HG03280 (cell line): Measurements from ENCODE around the gene RNF212B.
"Not testable (repeated sequence)": the region's sequence is repeated elsewhere in the genome, so short reads cannot be mapped to it uniquely, and the experiment has no call there.

Source experiments
- ATAC-seq: cut with Tn5 transposase; IDR thresholded peaks from one replicate; pipeline ENCODE4 v1.9.1; 2021; ENCODE audit warnings: mild to moderate bottlenecking, moderate library complexity; ENCODE audit not compliant: unreplicated experiment

The RNF212B gene

DNA sequence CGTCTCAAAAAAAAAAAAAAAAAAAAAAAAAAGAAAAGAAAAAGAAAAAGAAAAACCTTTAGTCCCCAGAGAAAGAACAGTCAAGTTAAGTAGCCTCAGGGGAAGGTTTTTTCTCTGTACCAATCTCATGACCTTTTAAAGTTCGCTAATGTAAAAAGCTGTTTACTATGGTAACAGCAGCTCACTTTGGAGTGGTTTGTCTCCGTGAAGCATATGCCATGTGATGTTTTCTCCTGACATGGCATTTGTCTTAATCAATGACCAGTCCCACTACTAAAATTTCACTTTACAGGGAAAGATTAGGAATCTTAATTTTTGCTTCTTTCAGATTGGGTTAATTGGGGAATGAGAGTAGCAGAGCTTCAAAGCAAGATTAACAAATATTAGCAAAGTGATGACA is 4.3 kb downstream of the RNF212B start:
- ATAC-seq, result no peak

DNA sequence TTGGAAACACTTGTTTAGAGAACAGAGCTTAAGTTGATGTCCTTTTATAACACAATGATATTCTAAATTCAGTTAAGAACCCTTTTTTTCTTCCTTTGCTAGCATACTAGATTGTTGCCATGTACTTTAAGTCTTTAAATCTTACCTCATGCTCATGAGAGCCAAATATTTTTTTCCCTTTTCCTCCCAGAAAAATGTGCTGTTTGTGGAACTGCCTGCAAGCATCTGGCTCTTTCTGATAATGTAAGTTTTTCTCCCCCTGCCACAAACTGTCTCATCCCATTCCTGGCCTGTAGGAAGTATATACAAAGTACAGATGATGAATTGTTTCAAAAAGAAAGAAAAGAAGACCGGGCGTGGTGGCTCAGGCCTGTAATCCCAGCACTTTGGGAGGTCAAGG is 5.3 kb downstream of the RNF212B start:
- ATAC-seq, result no peak

- no peak for ATAC-seq
Measured at GRCh38 chr14:23245282-23245681, 7.5 kb downstream of the RNF212B start.

DNA sequence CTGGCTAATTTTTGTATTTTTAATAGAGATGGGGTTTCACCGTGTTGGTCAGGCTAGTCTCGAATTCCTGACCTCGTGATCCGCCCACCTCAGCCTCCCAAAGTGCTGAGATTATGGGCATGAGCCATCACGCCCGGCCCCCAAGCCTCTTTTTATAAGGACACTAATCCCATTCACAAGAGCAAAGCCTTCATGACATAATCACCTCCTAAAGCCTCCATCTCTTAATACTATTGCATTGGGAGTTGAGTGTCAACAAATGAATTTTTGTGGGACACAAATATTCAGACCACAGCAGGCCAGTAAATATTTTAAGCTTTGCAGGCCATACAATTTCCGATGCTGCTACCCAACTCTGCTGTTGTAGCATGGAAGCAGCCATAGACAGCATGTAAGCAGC is 10.9 kb downstream of the RNF212B start:
- ATAC-seq, result no peak

GRCh38 chr14:23249824-23250223 is 12.1 kb downstream of the RNF212B start:
- ATAC-seq, result no peak

DNA sequence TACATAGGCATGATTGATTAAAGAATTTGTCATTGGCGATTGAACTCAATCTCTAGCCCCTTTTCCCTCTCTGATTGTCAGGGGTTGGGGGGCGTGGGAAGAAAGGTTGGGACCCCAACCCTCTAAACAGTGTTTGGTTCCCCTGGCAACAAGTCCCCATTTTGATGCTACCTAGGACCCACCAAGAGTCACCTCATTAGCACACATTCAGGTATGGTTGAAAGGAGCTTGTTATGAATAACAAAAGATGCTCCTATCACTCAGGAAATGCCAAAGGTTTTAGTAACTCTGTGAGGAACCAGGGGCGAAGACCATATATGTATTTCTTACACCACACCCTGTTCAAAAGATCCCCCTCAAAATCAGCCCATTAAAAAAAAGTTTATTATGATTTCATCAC is 14.3 kb downstream of the RNF212B start:
- ATAC-seq, result no peak

DNA sequence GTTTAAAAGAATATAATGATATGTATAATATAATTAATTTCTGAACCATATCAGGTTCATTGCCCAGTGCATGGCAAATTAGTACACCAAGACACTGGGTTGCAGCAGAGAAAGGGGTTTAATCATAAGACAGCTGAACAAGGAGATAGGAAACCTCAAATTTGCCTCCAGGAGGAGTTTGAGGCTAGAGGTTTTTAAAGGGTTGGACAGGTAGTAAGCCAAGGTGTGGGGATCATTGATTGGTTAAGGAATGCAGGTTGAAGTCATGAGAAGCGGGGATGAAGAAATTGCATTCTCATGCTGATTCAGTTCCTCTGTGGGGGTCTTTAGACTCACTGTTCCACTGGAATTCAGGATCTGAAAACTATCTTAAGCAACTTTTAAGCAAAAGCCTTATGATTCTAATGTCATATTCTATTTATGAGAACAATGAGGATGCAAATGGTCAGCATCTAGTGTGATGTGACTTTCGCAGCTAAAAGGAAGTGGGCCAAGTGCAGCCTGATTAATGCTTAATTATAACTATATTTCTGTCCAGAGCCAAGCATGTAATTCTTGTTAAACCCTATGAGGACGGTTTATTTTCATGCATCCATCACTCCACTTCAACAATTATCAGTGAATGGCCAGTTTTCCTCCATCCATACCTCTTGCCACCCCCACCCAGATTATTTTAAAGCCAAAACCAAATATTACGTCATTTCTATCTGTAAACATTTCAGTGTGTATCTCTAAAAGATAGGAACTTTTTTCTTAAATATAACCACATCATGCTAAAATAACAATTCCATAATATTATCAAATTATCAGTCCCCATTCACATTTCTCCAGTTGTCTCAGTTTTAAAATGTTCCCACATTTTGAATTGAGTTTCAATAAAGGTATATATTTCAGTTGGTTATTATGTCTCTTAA is 14.9 kb downstream of the RNF212B start:
- no peak for ATAC-seq

DNA sequence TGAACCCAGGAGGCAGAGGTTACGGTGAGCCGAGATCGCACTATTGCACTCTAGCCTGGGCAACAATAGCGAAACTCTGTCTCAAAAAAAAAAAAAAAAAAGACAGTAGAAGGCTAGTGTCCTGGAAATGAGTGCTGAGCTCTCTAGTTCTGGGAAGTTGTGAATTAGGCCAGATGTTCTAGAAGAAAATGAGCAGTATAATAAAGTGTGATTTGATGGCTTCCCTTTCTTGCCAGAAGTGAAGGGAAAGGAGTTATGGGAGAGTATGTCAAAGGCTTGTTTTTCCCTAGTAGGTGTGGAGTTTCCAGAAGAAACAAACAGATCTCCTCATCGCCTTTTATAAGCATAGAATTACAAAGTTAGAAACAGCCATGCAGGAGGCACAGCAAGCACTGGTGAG is 20.5 kb downstream of the RNF212B start:
- no peak for ATAC-seq

DNA sequence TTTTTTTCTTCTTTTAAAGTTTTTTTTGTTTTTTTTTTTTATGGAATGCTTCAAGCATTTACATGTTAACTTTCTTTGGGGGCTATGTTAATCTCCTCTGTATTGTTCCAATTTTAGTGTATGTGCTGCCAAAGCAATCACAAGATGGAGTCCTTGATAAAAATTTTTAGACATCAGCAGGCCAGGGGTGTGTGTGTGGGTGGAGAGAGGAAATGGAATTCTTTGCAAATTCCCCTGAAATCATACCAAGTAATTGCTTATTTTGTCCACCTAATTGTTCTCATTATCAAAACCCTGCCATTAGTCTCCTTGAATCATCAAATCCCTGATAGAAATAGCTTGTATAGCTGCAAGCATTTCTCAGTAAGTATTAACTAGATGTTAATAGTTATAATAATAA is 21.7 kb downstream of the RNF212B start:
- ATAC-seq, result no peak

GRCh38 chr14:23260849-23261248 is 23.1 kb downstream of the RNF212B start:
- not testable (repeated sequence) for ATAC-seq

- no peak for ATAC-seq
Measured at GRCh38 chr14:23269193-23269592, 31.5 kb downstream of the RNF212B start.

GRCh38 chr14:23275412-23275811 is 37.7 kb downstream of the RNF212B start:
- no peak for ATAC-seq

DNA sequence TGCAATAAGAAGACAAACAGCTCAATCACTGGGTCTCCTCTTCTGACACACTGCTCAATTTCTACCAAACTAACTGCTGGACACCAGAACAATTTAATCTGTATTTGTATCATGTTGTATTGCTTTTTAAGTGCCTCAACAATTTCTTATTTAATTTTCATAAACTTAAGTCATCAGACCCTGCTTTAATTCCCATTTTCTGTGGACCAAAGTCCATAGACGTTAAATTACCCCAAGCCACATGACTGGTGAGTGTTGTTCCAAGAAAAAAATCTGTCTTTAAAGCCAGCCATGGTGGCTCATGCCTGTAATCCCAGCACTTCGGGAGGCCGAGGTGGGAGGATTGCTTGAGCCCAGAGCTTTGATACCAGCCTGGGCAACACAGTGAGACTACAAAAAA is 39.5 kb downstream of the RNF212B start:
- ATAC-seq, result no peak

DNA sequence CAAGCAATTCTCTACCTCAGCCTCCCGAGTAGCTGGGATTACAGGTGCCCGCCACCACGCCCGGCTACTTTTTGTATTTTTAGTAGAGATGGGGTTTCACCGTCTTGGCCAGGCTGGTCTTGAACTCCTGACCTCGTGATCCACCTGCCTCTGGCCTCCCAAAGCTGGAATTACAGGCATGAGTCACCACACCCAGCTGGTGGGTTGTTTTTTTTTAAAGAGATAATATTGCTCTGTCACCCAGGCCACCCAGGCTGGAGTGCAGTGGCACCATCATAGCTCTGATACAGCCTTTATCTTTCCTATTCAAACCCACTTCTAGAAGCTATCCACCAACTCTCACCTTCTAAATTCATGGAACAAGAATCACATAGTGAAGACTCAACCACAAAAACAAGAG is 40.2 kb downstream of the RNF212B start:
- not testable (repeated sequence) for ATAC-seq

GRCh38 chr14:23281247-23281646 is 43.5 kb downstream of the RNF212B start:
- no peak for ATAC-seq

DNA sequence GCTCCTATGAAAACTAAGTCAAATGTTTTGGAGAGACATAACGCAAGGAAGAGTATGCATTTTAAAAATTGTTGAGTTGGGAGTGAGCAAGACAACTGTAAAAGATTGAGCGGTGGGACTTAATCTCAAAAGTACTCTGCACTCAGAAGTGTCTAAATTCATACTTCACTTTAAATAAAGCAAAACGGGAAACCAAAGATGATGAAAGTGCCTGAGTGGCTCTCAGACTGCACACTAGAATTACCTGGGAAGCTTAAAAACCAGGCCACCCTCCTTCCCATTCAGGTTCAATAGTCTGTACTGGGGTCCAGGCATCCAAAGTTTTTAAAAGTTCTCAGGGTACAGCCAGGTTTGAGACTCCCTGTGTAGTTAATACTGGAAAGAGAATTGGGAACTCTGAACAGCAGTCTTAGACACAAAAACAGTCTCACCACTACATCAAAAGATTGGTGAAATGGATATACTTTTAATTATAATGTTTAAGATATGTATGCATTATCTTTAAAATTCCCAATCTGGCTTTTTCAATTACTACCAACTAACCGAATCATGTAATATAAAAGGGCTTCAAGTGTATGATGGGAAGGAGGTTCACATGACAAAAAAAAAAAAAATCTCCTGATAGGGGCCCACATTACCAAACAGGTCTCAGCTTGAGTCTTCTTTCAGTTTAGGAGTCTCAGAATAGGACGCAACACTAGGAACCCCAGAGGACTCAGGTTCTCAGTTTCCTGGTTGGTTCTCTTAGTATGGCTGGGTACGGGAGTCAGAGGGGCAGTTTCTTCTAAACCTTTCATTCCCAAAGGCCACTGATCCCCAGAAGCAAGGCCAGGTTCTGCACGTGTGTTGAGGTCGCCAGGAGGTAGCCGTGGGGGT is 47.2 kb downstream of the RNF212B start:
- no peak for ATAC-seq

- ATAC-seq, result peak; percentile 18
Measured at GRCh38 chr14:23285530-23286019, 47.8 kb downstream of the RNF212B start.

- ATAC-seq, result peak; percentile 99
Measured at GRCh38 chr14:23286020-23286901, 48.5 kb downstream of the RNF212B start, which contains the start of gene HOMEZ. Gene HOMEZ, minus strand, starts transcription at chr14:23286132. Its CDS starts 180 bp downstream, at chr14:23285952.

DNA sequence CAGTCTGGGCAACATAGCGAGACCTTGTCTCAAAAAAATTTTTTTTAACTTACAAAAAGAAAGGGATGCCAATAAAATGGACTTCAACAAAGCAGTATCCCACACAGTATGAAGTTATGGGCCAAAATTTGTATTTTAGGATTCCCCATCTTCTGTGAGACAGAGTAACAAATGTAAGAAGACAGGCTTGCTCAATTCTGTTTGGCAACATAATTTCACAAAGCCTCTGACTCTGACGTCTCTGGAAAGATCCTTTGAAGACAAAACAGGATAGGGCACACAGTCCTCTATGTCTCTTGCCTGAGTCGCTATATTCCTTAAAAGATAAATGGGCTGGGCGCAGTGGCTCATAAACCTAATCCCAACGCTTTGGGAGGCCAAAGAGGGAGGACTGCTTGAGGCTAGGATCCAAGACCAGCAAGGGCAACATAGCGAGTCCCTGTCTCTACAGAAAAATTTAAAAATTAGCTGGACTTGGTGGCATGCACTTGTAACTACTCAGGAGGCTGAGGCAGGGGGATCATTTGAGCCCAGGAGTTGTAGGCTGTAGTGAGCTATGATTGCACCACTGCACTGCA is 49.3 kb downstream of the RNF212B start:
- no peak for ATAC-seq
